GM18526 (cell line): ENCODE data around the gene CBX5.

ENCODE experiments used
- POLR2A ChIP-seq: IDR thresholded peaks from 3 replicates; pipeline ENCODE4 v1.6.1; 2011; ENCODE audit not compliant: insufficient read length; ENCODE audit errors: extremely low read depth

Gene CBX5

DNA sequence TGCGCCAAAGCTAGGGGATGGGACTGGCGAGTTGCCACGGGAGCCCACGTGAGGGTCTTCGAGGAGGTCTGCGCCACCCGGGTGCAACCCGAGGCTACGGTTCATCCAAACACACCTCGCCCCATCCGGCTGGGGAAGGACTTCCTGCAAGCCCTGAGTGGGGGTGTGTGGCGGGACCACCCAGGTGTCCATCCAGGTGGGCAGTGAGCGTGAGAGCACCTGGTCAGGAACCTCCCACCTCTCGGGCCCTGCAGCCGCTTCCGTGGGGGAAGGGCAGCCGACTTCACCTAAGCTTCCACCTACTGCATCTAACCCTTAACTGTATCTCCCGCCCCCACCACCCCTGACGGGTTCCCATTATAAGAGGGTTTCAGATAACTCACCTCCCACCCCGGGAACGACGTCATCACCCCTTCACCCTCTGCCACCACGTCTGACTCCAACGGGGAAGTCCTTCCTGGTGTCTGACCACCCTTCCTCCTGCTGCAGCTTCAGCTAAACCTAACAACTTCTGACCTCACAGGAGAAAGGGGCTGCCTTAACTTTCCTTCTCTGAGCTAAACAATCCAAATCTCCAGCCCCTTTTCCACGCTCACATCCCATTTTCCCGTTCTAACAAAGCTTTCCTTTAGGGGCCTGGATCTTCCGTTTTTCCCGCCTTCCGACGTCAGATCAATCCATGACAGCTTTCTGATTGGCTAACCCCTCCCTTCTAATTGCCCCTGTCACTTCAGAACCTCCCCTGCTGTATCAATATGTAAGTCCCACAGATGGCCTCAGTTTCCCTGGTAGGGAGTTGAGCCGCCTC lies 63.7 kb downstream of the CBX5 start:
- TF ChIP-seq POLR2A: no peak

DNA sequence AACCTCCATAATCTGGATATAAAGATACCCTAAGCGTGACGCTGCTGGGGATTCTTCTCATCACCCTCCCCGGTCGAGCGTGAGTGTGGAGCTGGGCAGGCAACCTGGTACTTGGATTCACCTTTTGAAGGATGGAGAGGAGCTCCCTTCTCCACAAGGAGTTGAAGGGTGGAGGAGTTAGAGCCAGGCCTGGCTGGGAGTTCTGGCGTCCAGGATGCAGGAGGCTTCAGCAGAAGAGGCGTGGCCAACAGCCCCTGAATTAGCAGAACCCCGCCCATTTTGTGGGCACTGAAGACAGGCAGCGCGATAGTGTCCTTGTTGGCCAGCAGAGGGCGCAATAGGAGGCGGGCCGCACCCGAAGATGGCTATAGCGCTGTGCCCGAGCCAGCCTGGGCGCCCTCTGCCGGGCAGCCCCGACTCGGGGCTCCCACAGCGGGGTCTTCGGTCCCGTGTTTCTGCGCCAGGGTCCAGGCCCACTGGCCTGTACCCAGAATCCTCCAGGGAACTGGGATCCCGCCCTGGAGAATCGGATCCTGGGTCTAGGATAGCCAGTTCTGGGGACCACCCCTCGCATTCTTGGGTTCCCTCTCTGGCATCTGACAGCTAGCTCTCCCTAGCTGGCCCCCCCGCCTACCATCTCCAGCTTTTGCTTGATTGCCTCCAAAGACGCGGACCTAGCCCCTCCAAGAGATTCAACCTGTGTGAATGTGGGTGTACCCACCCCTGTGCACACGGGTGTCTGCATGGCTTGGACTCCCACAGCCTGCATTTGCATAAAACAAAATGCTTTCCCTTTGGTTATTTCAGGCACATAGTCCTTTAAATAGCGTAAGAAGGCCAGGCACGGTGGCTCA lies 65.1 kb downstream of the CBX5 start:
- TF ChIP-seq POLR2A: no peak

DNA sequence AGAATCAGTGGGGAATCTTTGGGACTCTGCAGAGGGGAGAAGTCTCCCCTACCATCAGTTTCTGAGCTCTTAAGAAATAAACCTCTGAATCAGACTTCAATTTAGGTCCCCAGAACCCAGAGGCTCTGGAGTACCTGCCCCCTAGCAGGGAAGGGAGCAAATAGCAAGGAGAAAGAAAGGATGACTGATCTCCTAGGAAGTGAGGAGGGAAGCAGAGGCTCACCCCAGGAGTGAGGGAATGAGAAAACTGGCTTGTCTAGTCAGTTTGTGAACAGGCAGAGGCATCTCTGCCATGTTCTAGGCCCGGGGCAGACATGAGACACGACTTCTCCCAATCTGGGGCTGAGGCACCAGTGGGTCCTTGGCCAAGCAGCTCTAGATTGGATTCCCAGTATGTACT lies 66.8 kb downstream of the CBX5 start:
- TF ChIP-seq POLR2A: no peak

DNA sequence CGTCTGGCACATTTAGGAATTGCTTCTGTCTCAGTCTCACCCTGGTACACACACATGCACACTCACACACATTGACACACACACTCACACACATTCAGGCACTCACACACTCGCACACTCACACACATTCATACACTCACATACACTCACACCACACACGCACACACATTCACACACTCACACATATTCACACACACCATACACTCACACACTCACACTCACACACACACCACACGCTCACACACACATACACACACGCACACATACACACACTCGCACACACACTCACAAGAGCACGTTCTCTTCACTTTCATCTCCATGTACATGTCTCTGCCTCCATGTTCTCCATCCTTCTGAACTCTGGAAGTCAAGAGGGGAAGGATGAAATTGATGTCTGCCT lies 68.0 kb downstream of the CBX5 start:
- TF ChIP-seq POLR2A: no peak

GRCh38 chr12:54210400-54210790 lies 69.5 kb downstream of the CBX5 start:
- no peak for TF ChIP-seq POLR2A

- TF ChIP-seq POLR2A: no peak
Observed at GRCh38 chr12:54208591-54208990, 71.3 kb downstream of the CBX5 start.

DNA sequence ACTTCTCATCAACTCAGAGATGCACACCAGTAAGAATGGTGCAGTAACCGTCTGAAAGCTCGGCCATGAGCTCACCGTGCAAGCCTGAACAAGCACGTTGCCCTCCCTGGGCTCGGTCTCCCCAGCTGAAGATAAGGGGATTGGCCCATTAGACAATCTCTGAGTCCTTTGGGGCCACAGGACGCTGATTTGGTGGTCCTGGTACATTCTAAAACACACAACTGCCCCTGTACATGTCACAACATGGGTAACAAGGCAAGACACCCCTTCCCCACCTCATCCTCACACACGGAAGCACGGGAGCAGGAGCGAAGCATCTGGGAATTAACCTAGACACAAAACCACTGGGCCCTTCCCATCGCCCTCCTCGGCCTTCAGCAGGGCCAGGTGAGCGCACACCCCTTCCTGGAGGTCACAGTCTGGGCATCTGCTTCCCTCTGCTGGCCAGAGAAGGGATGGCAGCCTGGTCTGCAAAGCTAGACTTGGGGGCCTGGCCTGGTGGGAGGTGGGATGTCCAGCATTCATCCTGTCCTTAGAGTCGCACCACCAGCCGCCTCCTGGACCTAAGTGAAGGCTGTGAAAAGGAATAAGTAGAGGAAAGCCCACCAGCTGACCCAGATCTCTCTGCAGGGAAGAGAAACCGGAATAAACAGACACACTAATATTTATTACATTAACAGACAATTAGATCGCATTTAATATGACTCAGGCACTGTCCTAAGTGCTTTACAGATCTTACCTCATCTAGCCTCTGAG lies 72.2 kb downstream of the CBX5 start:
- TF ChIP-seq POLR2A: no peak

DNA sequence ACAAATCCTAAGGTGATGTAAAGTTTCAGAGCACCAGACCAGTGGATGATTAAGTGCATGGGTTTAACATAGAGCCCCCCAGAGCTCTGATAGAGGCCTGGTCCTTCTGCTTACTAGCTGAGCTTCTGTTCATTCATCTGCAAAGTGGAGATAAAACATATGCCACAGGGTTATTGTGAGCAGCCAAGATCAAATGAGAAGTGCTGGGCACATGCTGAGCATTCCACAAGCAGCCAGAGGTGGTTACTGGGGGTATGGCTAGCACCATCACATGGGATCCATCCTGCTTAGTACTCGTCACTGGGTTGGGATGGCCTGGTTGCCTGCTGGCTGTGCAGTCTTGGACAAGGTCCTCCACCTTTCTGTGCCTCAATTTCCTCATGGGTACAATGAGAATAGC lies 73.1 kb downstream of the CBX5 start:
- no peak for TF ChIP-seq POLR2A

- no peak for TF ChIP-seq POLR2A
Observed at GRCh38 chr12:54204316-54204715, 75.6 kb downstream of the CBX5 start.

DNA sequence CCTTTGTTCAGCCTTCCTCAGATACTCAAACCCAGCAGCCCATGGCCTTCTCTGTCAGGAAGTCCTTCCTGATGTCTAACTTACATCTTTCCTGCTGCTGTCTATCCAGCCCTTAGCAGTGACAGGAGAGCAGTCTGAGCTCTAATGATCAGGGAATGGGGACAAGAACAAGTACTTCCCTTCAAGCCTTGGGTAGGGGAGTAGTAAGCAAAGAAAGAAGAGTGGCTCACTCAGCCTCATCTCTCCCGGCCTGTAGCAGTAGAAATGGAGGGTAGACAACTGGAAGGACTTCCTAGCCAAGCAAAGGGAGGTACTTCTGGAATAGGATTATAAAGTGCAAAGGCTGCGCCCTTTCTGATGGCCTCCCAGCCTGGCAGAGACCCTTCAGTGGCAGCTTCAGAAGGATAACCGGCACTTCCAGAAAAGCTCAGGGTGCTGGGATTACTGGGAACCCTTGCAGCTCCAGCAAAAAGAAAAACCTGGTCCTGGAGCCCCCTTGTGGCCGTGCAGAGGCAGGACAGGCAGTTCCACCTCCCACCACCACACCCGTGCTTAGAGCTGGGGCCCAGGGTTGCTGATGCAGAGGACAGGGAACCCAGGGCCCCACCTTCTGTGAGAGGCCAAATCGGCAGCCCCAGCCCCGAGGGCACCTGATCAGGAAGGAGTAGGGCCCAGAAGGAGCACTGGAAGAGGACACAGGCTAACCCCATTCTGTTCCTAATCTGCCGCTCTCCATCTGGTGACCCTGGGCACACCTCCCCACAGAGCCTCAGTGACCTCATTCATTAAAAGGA lies 78.7 kb downstream of the CBX5 start:
- TF ChIP-seq POLR2A: no peak

GRCh38 chr12:54200412-54200811 lies 79.5 kb downstream of the CBX5 start:
- no peak for TF ChIP-seq POLR2A

- TF ChIP-seq POLR2A: no peak
Observed at GRCh38 chr12:54199917-54200316, 80.0 kb downstream of the CBX5 start.

DNA sequence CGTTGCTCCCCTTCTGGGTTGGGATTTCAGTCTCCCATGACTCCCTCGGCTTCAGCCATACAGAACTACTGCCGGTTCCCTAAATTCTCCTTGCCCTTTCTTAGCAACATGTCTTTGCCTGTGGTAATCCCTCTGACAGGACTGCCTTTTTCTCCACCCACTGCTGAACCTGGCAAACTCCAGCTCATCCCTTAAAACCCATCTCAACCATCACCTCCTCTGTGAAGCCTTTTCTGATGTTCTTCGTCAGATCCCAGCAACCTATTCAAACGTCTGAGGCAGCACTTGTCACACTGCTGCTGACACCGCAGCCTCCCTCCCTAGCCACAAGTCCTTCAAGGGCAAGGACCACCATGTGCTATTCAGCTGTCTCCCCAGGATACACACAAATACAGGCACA lies 80.9 kb downstream of the CBX5 start:
- TF ChIP-seq POLR2A: no peak

GRCh38 chr12:54197431-54197909 lies 82.5 kb downstream of the CBX5 start:
- no peak for TF ChIP-seq POLR2A

GRCh38 chr12:54197010-54197409 lies 82.9 kb downstream of the CBX5 start:
- no peak for TF ChIP-seq POLR2A
